ENCODE data around the gene MEN1. TPM values are rescaled to one million over a fixed set of nuclear protein-coding genes. Genes with fewer than 3 reads are reported as not detected.

The MEN1 gene
- total RNA-seq, 1 donor from 2014 or later, result 23.5 TPM

GRCh38 chr11:64759131-64759721, 51.1 kb downstream of the MEN1 start:
- H3K4me3 ChIP-seq (ENCODE audit: low read depth, low read length), result no peak overlapping the region
- no peak for DNase-seq (ENCODE audit: low read depth)
- no peak for TF ChIP-seq CTCF (conservative IDR thresholded peaks at IDR 0.05; ENCODE audit: low read depth, low read length)

GRCh38 chr11:64758330-64759079, 51.8 kb downstream of the MEN1 start:
- DNase-seq (ENCODE audit: low read depth), result no peak
- H3K4me3 ChIP-seq (ENCODE audit: low read depth, low read length), result no peak overlapping the region
- TF ChIP-seq CTCF (conservative IDR thresholded peaks at IDR 0.05; ENCODE audit: low read depth, low read length), result no peak

- no peak for TF ChIP-seq CTCF (conservative IDR thresholded peaks at IDR 0.05; ENCODE audit: low read depth, low read length)
- H3K4me3 ChIP-seq (ENCODE audit: low read depth, low read length), result no peak overlapping the region
- no peak for DNase-seq (ENCODE audit: low read depth)
These were observed 52.6 kb downstream of the MEN1 start for GRCh38 chr11:64757549-64758329.

- no peak for TF ChIP-seq CTCF (conservative IDR thresholded peaks at IDR 0.05; ENCODE audit: low read depth, low read length)
- no peak for DNase-seq (ENCODE audit: low read depth)
- H3K4me3 ChIP-seq (ENCODE audit: low read depth, low read length), result no peak overlapping the region
These were observed 54.5 kb downstream of the MEN1 start for GRCh38 chr11:64755681-64756361.

GRCh38 chr11:64754919-64755662, 55.3 kb downstream of the MEN1 start:
- no peak overlapping the region for H3K4me3 ChIP-seq (ENCODE audit: low read depth, low read length)
- no peak for TF ChIP-seq CTCF (conservative IDR thresholded peaks at IDR 0.05; ENCODE audit: low read depth, low read length)
- no peak for DNase-seq (ENCODE audit: low read depth)

All from epithelial cell of proximal tubule (primary cell).